A204.1 (cell line): ENCODE data around the gene CD81.
"Not testable (repeated sequence)": the region's sequence is repeated elsewhere in the genome, so short reads cannot be mapped to it uniquely, and the experiment has no call there.

Experiments
- FAIRE-seq: peaks from 2 replicates; lab custom pipeline; 2012; peaks lifted over from hg19 to GRCh38; lab: Jason Lieb, UNC

CD81 gene

GRCh38 chr11:2357651-2358050, 19.5 kb upstream of the CD81 start:
- FAIRE-seq = not testable (repeated sequence)

GRCh38 chr11:2358754-2359442, 18.2 kb upstream of the CD81 start:
- no peak for FAIRE-seq

- FAIRE-seq = no peak
Observed at GRCh38 chr11:2359557-2359956, 17.6 kb upstream of the CD81 start.

DNA sequence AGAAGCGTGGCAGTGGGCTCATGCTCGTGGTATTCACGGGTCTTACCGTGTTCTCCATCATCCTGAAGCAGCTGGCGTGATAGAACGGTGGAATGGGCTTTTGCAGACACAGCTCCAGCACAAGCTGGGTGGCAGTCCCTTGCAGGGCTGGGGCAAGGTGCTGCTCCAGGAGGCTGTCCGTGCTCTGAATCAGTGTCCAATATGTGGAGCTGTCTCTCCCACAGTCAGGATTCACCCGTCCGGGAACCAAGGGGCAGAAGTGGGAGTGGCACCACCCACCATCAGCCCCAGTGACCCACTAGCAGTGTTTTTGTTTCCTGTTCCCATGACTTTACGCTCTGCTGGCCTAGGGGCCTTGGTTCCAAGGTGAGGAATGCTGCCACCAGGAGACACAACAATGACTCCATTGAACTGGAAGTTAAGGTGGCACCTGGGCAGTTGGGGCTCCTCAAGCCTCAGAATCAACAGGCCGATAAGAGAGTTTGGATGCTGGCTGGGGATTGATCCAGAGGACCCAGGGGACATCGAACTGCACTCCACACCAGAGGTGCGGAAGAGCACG, 16.9 kb upstream of the CD81 start:
- FAIRE-seq = no peak

- no peak for FAIRE-seq
Observed at GRCh38 chr11:2361565-2361964, 15.5 kb upstream of the CD81 start.

DNA sequence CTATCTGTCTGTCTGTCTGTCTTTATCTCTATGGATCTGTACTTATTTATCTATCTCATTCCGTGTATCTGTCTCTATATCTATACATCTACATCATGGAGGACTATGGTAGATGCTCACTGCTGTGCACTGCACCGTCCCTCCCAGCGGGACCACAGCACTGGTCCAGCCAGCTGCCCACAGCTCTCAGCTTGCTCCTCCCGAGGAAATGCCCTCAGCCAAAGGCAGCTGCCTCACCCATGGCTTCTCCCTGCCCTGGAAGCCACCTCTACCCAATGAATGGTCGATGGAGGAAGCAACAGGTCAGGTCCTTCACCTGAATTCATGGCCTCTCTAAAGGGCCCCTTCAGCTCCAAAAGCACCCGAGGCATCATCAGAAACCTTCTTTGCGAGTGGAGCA, 14.7 kb upstream of the CD81 start:
- FAIRE-seq = no peak

GRCh38 chr11:2363130-2363529, 14.0 kb upstream of the CD81 start:
- FAIRE-seq = no peak

GRCh38 chr11:2363577-2364370, 13.3 kb upstream of the CD81 start:
- FAIRE-seq = no peak

- FAIRE-seq = not testable (repeated sequence)
Observed at GRCh38 chr11:2364386-2364785, 12.7 kb upstream of the CD81 start.

- no peak for FAIRE-seq
Observed at GRCh38 chr11:2365571-2366210, 11.4 kb upstream of the CD81 start.

DNA sequence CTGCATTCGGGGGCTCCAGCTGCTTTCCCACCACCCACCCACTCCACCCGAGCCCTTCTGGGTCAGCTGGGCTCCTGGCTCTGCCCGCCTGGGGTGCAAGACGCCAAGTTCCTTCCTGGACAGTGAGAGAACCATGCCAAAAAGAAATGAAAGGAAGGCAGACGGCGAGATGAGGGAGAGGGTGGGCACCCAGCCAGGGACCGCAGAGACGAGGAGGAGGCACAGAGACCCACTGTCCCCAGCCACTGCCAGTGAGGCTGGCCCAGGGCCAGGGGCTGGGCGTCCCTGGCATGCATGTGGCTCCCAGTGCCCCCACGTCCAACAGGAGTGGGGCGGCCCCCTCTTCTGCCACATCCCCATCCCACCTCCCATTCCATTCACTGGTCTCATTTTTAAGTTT, 10.8 kb upstream of the CD81 start:
- no peak for FAIRE-seq

- FAIRE-seq = no peak
Observed at GRCh38 chr11:2366733-2367132, 10.4 kb upstream of the CD81 start.

DNA sequence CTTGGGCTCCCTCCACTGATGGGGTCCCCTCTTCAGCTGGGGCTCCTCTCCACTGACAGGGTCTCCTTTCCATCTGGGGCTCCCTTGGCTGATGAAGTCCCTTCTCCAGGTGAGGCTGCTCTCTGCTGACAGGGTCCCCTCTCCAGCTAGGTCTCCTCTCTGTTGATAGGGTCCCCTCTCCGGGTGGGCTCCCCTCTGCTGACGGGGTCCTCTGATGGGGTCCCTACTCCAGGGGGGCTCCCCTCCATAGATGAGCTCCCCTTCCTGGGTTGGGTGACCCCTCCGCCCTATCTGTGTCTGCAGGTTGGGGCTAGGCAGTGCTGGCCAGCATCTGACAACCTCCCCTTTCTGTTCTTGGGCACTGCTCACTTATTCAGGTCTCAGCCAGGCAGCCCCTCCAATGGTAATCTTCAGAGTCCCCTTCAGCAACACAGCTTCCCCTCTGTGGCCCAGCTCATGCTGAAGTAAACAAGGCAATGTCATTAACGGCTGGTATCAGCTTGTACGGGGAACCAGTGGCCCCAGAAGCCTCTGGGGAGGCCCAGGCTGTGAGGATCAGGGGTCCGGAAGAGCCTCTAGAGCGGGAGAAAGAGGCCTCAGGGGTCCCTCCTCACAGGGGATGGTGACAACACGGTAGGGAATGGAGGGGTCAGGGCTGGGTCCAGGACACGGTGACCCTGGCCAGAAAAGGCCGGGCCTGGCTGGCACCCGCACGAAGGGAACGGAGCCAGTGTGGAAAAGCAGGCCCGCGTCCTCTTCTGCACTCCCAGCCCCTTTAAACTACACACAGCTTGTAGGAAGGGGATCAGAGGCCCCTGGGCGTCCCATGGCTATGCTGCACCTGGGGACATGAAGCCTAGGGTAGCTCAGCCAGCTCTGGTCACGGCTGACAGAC, 9.6 kb upstream of the CD81 start:
- FAIRE-seq = no peak

DNA sequence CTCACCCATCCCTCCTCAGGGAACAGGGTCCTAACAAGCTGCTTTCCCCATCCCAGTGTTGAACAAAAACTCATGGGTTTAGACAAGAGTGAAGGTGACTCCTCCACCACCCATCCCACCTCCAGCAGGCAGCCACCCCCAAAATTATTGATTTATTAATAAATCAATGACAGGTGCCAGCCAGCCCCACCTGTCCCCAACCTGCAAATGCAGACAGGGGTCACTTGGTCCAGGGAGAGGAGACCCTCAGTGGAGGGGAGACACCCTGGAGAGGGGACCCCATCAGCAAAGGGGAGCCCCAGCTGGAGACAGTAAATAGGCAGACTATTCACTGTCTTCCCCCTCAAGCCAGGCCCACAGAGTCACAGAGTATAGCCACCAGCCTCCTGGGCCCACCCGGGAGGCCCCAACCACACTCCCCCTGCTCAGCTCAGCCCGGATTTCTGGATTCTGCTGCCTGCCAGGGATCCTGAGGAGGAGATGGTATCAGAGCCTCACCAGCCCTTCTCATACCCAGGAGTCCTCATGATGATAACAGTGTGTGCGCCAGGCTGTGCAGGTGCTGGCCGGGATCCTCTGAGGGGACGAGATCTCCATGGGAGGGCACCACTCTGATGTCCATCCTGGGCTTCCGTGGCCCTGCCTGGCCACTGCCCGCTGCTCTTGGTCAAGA, 8.8 kb upstream of the CD81 start:
- FAIRE-seq = no peak

DNA sequence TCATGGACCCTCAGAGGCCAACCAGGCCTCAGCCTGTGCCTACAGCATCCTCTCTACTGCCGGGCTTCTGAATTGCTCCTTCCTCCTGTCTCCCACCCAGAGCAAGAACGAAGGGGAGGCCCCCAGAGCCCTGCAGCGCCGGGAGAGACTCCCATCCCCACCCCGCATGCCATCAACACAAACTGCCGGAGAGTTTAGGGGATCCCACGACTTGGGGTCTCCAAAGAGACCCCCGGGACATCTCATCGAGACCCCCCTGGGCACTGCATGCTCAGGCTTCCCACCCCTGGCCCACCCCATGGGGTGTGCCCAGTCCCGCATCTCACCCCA, 8.3 kb upstream of the CD81 start:
- no peak for FAIRE-seq

DNA sequence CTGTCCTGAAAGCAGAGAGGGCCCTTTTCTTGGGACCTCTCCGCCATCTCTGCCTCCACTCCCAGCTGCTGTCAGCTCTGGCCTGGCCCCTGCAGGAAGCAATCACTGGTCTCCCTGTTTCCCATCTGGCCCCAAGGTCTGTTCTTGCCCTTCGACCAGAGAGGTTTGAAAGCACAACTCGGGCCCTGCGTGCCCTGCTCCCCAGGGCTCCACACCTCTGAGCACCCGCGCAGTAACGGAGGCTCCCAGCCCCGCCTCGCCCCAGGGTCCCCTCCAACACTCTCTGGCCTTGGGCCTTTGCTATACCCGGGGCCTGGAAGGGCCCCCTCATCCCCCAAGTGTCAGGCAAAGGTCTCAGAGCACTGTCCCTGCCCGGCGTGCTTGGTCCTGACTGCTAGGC, 7.8 kb upstream of the CD81 start:
- no peak for FAIRE-seq

DNA sequence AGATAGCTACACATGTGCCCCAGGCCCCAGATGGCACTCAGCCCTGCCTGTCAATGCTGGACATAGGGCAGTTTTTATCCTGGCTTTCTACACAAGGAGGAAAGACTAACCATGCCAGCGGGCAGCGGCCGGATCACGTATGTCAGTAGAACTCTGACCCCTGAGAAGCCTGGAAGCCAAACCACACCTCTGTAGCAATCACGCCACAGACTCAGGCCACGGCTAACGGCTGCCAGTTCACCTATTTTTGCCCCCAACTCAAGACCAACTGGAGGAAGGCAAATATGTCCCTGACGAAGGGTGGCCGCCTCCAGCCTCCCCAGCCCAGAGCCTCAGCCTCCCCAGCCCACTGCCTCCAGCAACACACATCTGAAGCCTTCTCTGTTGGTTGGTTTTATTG, 7.2 kb upstream of the CD81 start:
- FAIRE-seq = no peak

DNA sequence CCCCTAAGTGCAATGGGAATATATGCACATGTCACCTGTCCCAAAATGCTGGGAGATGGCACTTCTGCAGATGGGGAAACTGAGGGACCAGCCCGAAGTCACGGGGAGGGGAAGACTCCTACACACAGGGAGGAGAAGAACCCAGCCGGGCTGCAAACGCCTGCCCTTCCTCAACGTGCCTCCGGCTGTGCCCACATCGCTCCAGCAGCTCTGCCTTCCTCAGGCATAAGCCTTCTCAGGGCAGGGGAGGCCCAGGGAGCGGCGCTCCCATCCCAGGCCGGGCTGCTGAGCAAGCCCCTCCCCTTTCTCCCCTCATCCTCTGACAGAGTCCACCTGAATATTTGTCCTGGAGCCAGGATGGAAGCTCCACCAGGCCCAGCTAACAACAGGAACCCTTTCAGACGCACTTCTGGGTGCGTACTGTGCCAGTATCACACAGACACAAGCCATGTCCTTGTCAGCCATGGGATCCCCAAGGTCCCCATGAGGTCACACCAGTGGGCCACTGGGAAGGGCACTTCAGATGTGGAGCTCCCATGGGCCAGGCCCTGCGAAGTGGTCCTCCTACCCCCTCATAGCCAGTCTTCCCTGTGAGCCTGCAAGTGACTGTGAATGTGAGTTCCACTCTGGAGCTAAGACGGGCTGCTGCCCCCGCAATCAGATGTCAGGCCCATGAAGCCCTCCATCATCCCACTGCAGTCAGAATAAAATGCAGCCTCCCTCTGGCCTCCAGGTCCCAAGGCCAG, 2.5 kb upstream of the CD81 start:
- FAIRE-seq = no peak

GRCh38 chr11:2375341-2375853, 1.7 kb upstream of the CD81 start:
- no peak for FAIRE-seq

GRCh38 chr11:2375964-2376551, 1.1 kb upstream of the CD81 start:
- no peak for FAIRE-seq
